EH (cell line): Measurements from ENCODE around the gene STAC3.
A peak's percentile ranks its signal among the peaks of the same experiment; 100 is the strongest.
"Not testable (repeated sequence)": the region's sequence is repeated elsewhere in the genome, so short reads cannot be mapped to it uniquely, and the experiment has no call there.

Experiments
- DNase-seq: peaks from one replicate; pipeline ENCODE4 v3.0.0-alpha.2; 2015; ENCODE audit warnings: low read depth

The STAC3 gene

GRCh38 chr12:57250956-57251355 lies at the start of gene STAC3:
TSS of gene STAC3 (minus strand) at chr12:57251187. CDS start at chr12:57249636, 1,551 bp downstream.
- DNase-seq = no peak

GRCh38 chr12:57299514-57300016 lies 48.6 kb upstream of the STAC3 start:
- DNase-seq = peak; percentile 7

GRCh38 chr12:57296291-57296690 lies 45.3 kb upstream of the STAC3 start:
- DNase-seq = peak; percentile 6

DNA sequence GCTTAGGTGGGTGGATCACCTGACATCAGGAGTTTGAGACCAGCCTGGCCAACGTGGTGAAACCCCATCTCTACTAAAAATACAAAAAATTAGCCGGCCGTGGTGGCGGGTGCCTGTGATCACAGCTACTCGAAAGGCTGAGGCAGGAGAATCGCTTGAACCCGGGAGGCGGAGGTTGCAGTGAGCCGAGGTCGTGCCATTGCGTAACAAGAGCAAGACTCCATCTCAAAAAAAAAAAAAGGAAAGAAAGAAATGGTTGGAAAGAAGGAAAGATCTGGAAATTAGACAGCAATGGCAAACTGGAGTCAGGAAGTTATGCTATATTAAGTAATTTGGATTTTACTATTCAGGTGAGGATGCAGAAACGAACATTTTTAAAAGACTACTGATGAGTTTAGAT lies 31.1 kb upstream of the STAC3 start:
- DNase-seq = not testable (repeated sequence)

DNA sequence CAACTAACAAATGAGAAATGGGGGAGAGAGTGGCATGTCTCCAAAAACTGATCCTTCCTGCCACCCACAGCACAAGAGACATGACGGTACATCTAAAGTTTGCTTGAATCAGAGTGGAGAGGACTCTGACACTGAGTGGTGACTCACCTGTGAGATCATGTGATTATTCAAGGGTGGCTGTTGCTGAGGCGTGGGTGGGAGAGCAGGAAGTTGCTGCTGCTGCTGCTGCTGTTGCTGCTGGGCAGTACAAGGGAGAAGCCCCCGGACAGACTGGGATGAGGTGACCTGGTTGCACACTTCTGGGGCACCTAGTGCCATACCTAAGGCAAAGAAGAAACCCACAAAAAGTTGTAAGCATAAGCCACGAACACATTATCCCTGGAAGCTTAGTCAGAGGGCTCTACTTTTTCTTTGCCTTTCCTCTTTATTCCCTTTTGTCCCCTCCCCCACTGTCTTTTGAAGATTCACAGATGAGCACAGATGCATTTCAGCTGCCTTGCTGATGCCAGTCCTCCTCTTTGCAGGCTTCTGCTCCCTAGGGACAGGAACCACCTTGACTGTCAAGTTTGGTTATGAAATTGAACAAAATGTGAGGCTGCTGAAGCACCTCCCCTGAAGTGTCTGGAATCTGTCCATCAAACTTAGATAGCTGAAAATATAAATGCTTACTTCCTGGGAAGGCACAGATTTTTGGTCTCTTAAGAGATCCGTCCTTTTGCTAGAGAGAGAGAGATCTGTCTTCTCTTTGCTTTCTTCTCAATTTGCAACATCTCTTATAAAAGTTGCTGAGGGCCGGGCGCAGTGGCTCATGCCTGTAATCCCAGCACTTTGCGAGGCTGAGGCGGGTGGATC lies 29.4 kb upstream of the STAC3 start:
- DNase-seq = peak; percentile 93

DNA sequence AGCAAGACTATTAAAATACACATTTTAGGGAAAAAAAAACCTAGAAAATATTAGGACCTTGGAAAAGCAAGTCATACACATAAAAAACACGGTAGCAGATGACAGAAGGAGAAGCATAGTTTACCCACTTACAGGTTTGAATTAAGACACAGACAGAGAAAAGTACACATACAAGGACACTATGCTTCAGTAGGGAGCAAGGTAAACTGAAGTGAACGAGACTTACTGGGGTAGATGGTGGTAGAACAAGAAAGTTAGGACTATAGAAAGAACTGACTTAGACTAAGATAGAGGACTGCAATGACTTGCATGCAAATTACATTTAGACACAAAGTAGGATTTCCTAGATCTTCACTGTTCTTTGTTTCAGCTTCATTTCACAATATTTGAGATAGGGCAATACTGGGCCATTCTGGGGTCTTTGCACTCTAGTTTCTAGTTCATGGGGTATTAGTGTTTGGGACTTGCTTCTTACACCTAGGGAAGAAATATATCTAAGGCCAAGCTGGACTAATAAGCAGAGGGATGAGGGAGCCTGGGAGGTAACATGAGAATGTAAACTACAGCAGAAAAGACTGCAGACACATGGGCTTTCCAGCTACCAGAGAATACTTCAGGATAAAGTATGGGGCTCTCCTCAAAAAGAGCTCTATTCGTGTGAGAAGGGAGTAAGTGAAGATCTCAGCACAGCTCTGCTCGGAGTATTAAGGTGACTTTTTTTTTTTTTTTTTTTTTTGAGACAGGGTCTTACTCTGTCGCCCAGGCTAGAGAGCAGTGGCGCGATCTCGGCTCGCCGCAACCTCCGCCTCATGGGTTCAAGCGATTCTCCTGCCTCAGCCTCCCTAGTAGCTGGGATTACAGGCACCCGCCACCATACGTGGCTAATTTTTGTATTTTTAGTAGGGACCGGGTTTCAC lies 27.7 kb upstream of the STAC3 start:
- DNase-seq = no peak

- DNase-seq = peak; percentile 48
These were observed 26.1 kb upstream of the STAC3 start for GRCh38 chr12:57276935-57277563.

- DNase-seq = not testable (repeated sequence)
These were observed 25.2 kb upstream of the STAC3 start for GRCh38 chr12:57276233-57276632.

DNA sequence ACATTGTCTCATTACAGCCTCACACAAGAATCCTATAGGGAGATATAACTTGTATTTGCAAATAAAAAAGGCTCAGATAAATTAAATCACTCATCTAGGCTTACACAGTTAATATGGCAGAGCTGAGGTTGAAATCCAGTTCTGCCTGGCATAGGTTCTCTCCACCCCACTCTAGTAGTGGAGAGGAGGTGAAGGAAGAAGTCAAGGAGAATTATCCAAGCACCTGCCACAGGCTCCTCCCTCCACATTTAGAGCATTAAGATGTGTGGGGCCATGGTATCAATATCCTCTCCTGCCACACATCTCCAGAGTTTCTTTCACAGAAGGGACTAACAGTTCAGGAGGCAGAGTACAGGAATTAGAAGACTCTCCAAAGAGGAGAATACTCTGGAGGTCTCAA lies 22.5 kb upstream of the STAC3 start:
- DNase-seq = no peak

- DNase-seq = peak; percentile 75
These were observed 21.6 kb upstream of the STAC3 start for GRCh38 chr12:57272337-57273151.

DNA sequence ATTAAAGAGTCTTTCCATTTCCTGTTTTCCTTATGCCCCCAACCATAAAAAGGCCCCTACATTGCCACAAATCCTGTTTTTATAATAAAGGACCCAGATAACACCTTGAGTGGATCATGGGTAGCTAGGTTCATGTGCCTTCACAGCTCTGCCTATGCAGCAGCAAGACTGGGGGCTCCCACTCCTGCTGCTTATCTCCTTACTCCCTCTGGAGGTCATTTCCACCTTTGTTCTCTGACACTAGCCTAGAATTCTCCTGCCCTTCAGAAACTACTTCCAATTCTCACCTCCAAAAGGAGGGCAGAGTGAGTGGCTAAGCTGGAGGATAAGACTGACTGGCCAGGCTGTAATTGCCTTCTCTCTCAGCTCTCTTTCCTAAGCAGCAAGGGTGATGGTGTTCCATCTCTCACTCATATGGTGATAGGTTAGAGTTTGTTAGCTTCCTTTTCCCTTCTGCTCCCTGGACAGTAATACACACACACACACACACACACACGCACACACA lies 20.0 kb upstream of the STAC3 start:
- no peak for DNase-seq

GRCh38 chr12:57268264-57268663 lies 17.3 kb upstream of the STAC3 start:
- no peak for DNase-seq

- no peak for DNase-seq
These were observed 15.7 kb upstream of the STAC3 start for GRCh38 chr12:57266681-57267080.

- DNase-seq = no peak
These were observed 12.1 kb upstream of the STAC3 start for GRCh38 chr12:57263096-57263495.

DNA sequence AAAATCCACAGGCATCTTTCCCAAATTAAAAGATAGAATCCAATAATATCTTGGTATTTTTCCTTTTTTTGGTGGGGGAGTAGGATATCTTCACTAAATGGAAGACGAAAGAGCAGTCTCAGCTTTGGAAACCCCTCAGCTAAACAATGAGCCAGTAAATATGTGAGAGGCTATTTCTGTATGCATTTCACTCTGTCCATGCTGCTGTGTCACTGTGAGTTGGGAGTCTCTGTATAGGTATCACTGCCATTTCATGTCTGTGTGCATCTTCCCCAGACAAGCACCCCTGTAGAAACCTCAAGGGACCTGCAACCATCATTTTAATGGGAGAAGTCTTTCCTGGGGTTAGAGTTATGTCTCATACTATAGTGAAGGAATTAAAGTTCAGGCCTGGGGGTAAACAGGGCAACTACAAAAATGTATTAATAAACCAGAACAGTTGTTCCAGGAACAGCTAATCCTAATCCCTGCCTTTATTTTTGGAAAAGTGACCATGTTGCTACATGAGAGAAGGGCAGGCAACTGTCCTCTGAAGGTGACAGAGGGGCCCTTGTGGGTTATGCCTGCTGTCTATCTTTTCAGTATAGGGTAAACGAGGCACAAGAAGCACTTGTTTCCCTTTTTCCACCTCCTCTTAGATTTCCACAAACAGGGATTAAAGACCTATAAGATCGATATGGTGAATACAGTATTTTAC lies 11.3 kb upstream of the STAC3 start:
- DNase-seq = no peak

- DNase-seq = no peak
These were observed 10.5 kb upstream of the STAC3 start for GRCh38 chr12:57261428-57261865.

GRCh38 chr12:57260366-57260765 lies 9.4 kb upstream of the STAC3 start:
- no peak for DNase-seq

DNA sequence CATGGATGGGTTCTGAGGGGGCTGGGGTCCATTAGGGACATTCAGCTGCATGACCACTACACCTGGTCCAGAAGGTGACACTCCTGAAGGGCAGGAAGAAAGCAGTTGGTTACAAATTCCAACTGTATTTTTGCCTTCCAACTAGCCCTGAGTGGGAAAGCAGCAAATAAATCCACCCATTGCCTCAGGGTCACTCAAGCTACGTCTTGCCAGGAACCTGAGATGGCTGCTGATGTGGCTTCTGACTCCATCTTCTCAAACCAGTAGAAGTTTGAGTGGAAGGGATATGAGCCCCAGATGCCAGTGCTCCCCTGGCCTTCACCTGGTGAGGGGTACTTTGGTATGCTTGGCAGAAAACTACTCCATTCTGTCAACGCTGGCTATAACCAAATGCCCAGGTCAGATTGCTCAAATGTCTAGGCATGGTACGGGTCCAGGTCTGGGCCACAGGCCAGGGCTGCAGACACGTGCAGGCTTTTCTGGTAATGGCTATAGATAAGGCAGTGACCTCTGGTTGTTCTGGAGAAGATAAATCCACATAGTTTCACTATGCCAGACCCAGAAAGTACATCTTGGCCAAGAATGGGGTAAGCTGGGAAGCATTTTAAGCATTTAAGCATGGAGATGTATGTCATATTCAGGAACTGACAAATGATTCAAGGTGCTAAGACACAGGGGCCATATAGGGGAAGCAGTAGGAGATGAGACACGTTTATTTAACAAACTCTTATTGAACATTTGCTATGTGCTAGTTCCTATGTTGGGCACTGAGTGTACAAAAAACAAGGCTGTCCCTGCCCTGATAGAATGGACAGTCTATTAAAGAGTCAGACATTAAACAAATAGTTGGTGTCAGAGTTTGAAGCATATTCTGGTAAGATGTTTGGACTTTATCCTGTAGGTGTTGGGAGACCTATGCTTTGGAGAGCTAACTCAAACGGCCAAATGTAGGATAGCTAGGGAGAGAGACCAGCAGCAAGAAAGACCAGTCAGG lies 8.3 kb upstream of the STAC3 start:
- DNase-seq = no peak

DNA sequence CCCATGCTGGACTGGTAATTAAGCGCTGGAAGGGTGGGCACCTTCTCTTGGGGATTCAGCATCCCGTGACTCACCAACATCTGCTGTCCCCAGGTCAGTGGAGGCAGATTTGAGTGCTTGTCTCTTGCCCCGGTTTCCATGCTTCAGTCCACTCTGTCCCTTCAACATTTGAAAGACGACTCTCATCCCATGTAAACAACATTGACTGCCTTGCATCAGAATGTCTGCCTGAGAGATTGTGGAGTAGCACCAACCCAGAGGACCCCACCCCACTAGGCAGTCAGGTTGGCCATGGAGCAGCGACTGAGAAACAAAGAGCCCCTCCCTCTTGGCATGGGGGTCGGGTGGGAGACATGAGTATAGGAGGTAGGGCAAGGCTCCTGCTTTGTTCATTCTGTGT lies 4.9 kb upstream of the STAC3 start:
- DNase-seq = no peak
